HCT116 (cell line): ENCODE data around the gene MTHFD2L. TPM values are rescaled to one million over a fixed set of nuclear protein-coding genes. Genes with fewer than 3 reads are reported as not detected.
A peak's percentile ranks its signal among the peaks of the same experiment; 100 is the strongest.

Experiments used
- CBX3 ChIP-seq: IDR thresholded peaks from 2 replicates; pipeline ENCODE4 v1.6.1; 2012; ENCODE audit warnings: low read depth
- CEBPB ChIP-seq: IDR thresholded peaks from 2 replicates; pipeline ENCODE4 v1.6.1; 2012; ENCODE audit warnings: low read depth
- EGR1 ChIP-seq: IDR thresholded peaks from 2 replicates; pipeline ENCODE4 v1.6.1; 2012; ENCODE audit warnings: low read depth
- ELF1 ChIP-seq: IDR thresholded peaks from 2 replicates; pipeline ENCODE4 v1.6.1; 2012; ENCODE audit warnings: low read depth, borderline replicate concordance
- EZH2 ChIP-seq: fragments of 200-600 bp; sonication (generic); IDR thresholded peaks from 2 replicates; pipeline ENCODE4 v1.6.1; 2017; ENCODE audit warnings: antibody characterized with exemption, mixed run types
- FOSL1 ChIP-seq: IDR thresholded peaks from 2 replicates; pipeline ENCODE4 v1.6.1; 2012; ENCODE audit warnings: low read depth
- JUND ChIP-seq: IDR thresholded peaks from 2 replicates; pipeline ENCODE4 v1.6.1; 2012
- POLR2A ChIP-seq: IDR thresholded peaks from 2 replicates; pipeline ENCODE4 v1.7.0; 2011; ENCODE audit warnings: borderline replicate concordance; ENCODE audit not compliant: insufficient read depth, insufficient read length; ENCODE audit errors: extremely low read depth
- POLR2AphosphoS5 ChIP-seq: IDR thresholded peaks from 2 replicates; pipeline ENCODE4 v1.6.1; 2011; ENCODE audit warnings: mild to moderate bottlenecking, low read depth, low read length, moderate library complexity
- SIN3A ChIP-seq: IDR thresholded peaks from 2 replicates; pipeline ENCODE4 v1.6.1; 2012; ENCODE audit warnings: low read depth
- SP1 ChIP-seq: IDR thresholded peaks from 2 replicates; pipeline ENCODE4 v1.6.1; 2012; ENCODE audit warnings: low read depth
- SRF ChIP-seq: IDR thresholded peaks from 2 replicates; pipeline ENCODE4 v1.6.1; 2012; ENCODE audit warnings: low read depth
- TCF7L2 ChIP-seq: IDR thresholded peaks from 2 replicates; pipeline ENCODE4 v1.7.0; 2011; ENCODE audit warnings: borderline replicate concordance, inconsistent platforms; ENCODE audit not compliant: insufficient read depth, insufficient read length; ENCODE audit errors: extremely low read depth
- ZNF274 ChIP-seq: fragments of 200-500 bp; sonication (Bioruptor generic); IDR thresholded peaks from 2 replicates; pipeline ENCODE4 v1.6.1; 2014; ENCODE audit warnings: mild to moderate bottlenecking, low read depth, low read length, inconsistent platforms
- total RNA-seq: library from RNA; stranded (reverse); gene quantifications from one replicate; pipeline ENCODE4 v1.2.1, GENCODE V29; 2021; ENCODE audit not compliant: unreplicated experiment
- TF ChIP-seq, protein P1 (sequence below), 3 experiments: fragments of 200-600 bp in 1 of 3; sonication (generic) in 1 of 3; IDR thresholded peaks in 2 of 3; conservative IDR thresholded peaks in 1 of 3; 2 replicates each; pipeline ENCODE4 v1.5.1; 2012 to 2017; ENCODE audit warnings: low read depth in 2 of 3, low read length in 2 of 3, antibody characterized with exemption in 1 of 3, borderline replicate concordance in 1 of 3, control low read depth in 1 of 3, mild to moderate bottlenecking in 1 of 3, mixed read lengths in 1 of 3, mixed run types in 1 of 3, moderate library complexity in 1 of 3; ENCODE audit not compliant: insufficient read depth in 1 of 3
- TF ChIP-seq, protein P2 (sequence below): IDR thresholded peaks from 2 replicates; pipeline ENCODE4 v1.6.1; 2012
- TF ChIP-seq, protein P3 (sequence below): IDR thresholded peaks from 2 replicates; pipeline ENCODE4 v1.6.1; 2012

MTHFD2L gene
- total RNA-seq, 1 experiment from 2014 or later: 15.0 TPM

DNA sequence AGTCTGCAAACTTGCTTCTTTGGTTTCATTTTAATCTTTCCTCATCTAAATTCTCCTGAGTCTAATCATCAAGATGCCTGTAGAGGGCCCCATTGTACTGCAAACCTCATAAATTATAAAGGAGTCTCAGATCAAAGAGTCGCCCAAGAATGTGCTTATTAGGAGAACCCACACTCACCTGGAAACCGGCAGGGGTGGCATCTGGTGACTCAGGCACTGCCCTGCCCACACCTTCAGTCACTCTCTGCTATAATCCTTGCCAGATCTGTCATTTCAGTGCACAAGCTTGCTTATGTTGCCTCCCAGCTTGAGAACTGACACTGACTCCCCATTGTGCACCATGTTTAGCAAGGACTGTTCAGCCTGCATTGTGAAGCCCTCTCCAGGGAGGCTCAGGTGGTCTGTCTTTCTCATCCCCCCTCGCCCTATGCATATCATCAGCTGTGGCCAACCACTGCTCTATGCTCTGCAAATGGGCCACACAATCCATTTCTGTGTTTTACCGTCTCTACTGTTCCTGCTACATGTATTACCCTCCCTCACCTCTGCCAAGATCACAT lies 162.7 kb downstream of the MTHFD2L start (continued):
- TF ChIP-seq, protein P1, sequence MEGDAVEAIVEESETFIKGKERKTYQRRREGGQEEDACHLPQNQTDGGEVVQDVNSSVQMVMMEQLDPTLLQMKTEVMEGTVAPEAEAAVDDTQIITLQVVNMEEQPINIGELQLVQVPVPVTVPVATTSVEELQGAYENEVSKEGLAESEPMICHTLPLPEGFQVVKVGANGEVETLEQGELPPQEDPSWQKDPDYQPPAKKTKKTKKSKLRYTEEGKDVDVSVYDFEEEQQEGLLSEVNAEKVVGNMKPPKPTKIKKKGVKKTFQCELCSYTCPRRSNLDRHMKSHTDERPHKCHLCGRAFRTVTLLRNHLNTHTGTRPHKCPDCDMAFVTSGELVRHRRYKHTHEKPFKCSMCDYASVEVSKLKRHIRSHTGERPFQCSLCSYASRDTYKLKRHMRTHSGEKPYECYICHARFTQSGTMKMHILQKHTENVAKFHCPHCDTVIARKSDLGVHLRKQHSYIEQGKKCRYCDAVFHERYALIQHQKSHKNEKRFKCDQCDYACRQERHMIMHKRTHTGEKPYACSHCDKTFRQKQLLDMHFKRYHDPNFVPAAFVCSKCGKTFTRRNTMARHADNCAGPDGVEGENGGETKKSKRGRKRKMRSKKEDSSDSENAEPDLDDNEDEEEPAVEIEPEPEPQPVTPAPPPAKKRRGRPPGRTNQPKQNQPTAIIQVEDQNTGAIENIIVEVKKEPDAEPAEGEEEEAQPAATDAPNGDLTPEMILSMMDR (IDR thresholded peaks at IDR 0.05 in 2 of 3, conservative IDR thresholded peaks at IDR 0.05 in 1 of 3; ENCODE audit: borderline replicate concordance in 1 of 3, insufficient read depth in 1 of 3, low read depth in 2 of 3, low read length in 2 of 3): peak; percentile 59 to 86 (median 71)
- TF ChIP-seq CBX3: peak; percentile 93
- TF ChIP-seq JUND: peak; percentile 95
- TF ChIP-seq ZNF274: no peak
- TF ChIP-seq, protein P2, sequence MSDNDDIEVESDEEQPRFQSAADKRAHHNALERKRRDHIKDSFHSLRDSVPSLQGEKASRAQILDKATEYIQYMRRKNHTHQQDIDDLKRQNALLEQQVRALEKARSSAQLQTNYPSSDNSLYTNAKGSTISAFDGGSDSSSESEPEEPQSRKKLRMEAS: peak; percentile 91
- TF ChIP-seq POLR2AphosphoS5: peak; percentile 91
- TF ChIP-seq SIN3A: peak; percentile 99
- TF ChIP-seq POLR2A: no peak
- peak; percentile 86 for TF ChIP-seq FOSL1
- no peak; the same call in 1 of the 2 replicates for TF ChIP-seq ELF1
- TF ChIP-seq SP1: peak; percentile 92
- TF ChIP-seq EZH2: no peak
- TF ChIP-seq TCF7L2: peak; percentile 98
- TF ChIP-seq CEBPB: peak; percentile 79
- TF ChIP-seq, protein P3, sequence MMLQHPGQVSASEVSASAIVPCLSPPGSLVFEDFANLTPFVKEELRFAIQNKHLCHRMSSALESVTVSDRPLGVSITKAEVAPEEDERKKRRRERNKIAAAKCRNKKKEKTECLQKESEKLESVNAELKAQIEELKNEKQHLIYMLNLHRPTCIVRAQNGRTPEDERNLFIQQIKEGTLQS: no peak; the same call in 1 of the 2 replicates
- 0 out of 2 replicates have a peak, but pooled peaks have one; percentile 48 for TF ChIP-seq EGR1
- peak; percentile 93 for TF ChIP-seq SRF
